Stimulated activated CD8-positive, alpha-beta memory T cell treated with anti-CD3 and anti-CD28 coated beads, Interleukin-4, amount 100 ng/mL, for 48 hours (primary cell): ENCODE measurements around the gene FAM47E.
"Not testable (repeated sequence)": the region's sequence is repeated elsewhere in the genome, so short reads cannot be mapped to it uniquely, and the experiment has no call there.

Experiments used
- DNase-seq: peaks from one replicate; pipeline ENCODE4 v3.0.0-alpha.2; 2020

The FAM47E gene

DNA sequence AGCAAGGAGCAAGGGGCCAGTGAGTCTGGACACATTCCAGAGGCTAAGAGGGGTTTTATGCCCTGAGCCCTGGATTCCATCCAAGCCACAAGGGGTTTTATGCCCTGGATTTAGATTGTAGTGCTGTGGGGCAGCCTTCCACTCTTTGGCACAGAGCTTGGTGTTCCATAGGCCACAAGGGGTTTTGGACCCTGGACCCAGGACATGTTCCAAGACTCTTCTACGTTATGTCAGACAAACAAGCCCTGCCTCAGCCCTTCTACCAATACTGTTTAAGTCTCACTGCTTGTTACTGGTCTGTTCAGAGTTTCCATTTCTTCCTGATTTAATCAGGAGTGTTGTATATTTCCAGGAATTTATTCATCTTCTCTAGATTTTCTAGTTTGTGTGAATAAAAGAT, 25.1 kb upstream of the FAM47E start:
- DNase-seq, result no peak

DNA sequence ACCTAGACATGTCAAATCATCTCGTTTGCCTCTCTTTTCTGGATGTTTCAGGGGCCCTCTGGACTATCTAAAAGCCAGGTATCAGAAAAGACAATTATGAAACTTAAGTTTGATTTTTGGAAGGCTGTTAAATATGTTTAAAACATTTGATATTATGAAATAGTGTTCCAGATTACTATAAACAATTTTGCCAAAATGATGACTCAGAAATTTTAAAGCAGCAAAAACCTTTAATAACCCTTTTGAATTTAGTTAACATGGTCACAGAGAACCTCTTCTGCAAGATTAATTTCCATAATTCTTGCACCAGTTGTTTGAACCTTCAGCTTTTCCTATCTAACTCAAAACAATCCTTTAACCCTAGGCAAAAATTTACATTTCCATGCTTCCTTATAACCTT, 18.8 kb upstream of the FAM47E start:
- no peak for DNase-seq

- no peak for DNase-seq
Observed at GRCh38 chr4:76233083-76233482, 18.4 kb upstream of the FAM47E start.

DNA sequence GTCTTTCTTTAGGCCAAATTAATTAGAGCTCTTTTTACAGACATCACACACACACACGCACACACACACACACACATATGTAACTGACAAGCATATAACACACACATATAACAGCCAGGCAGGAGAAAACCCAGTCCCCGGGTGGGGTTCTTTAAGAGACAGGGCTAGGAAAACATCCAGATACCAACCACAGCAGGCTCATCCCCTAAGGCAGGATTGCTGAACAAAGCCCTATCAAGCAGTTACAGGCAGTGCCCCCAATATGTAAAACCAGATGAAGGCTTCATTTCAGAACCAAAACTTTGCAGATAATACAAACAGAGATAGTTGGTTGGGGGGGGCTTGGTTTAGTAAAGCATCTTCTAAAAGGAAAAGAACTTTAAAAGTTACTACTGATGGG, 18.0 kb upstream of the FAM47E start:
- no peak for DNase-seq

DNA sequence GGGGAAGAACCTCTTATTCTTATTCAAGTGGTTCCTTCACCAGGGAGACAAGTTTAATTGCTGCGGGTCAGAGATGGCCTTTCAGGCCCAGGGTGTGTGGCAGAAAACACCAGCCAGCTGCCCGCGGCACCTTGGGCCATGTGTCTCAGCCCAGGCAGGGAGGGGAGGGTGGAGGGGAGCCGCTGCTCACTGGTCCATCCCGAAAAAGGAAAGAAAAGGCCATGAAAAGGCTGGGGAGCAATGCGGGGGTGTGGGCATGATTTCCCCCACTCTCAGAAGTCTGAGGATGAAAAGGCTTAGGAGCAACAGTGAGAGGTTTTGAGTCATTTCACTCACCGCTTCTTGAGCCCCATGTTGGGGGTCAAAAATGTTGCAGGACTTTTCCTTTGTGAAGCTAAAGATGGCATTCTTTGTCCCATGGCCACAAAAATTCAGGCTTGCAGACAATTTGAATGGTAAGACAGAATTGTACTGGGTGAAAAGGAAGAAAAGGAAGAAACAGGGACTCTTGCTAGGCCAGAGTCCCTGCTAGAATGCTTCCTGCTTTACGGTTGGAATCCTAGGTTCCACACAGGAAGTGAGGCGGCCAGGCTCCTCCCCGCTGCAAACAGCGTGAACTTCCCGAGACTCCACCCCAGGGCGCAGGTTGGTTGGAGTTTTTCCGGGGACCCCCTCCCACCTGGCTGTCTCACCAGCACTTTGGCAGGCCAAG, 17.4 kb upstream of the FAM47E start:
- DNase-seq, result no peak

DNA sequence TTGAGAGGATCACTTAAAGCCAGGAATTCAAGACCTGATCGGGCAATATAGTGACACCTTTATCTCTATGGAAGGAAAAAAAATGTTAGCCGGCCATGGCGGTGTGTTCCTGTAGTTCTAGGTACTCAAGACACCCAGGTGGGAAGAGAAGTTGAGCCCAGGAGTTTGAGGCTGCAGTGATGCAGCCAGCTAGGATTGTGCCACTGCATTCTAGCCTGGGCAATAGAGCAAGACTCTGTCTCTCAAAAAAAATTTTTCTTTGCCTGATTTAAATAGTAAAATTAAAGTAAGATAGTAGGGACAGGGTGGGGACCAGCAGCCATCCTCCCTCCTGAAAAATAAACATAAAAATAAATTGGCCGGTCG, 16.9 kb upstream of the FAM47E start:
- DNase-seq, result no peak

DNA sequence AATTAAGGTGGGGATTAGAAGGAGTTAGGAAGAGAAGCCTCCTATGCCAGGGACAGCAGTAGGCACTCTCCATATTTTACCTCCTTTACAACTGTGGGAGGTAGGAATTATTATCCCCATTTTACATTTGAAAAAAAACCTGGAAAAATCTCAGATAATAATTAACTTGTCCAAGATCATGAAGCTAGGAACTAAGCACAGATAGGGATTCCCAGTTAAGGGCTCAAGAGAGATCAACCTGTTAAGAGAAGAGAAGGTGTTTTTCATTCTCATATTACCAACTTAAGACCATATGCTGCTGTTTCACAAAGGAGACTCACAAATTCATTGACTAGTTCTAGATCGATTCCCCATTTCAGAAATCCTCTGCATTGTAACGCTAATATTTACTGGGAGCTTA, 16.1 kb upstream of the FAM47E start:
- DNase-seq, result no peak

DNA sequence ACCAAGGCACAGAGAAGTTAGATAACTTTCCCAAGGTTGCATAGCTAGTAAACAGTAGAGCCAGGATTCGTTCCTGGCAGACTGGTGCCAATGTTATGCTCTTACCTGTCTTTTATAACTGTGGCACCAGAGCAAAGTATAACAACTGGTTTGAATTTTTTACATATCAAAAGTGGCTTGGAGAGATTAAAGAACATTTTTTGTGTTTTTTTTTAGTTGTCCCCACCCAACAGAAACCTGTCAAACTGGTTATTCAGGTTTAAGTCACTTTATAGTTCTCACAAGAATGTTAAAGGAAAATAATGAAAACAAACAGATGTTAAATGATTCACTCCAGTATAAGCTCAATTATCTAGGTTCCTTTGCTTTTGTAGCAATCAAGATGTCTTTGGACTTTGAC, 15.6 kb upstream of the FAM47E start:
- DNase-seq, result no peak

DNA sequence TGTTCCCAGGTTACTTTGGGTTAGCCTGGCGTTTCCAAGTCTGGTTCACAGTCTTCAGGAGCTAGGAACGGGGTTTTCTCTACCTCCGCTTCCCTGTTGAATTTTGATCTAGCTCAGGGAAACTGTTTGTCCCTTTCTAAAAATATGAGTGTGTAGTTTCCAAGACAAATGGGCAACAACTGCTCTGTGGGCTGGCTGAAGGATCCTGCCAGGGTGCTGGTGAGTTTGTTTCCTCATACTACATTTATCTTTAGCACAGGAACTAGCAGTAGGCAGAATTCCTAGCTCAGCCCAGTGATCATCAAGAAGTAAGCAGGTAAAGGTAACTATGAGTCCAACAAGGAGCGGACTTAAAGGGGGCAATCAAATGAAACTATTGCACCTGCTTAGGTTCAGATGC, 13.3 kb upstream of the FAM47E start:
- no peak for DNase-seq

DNA sequence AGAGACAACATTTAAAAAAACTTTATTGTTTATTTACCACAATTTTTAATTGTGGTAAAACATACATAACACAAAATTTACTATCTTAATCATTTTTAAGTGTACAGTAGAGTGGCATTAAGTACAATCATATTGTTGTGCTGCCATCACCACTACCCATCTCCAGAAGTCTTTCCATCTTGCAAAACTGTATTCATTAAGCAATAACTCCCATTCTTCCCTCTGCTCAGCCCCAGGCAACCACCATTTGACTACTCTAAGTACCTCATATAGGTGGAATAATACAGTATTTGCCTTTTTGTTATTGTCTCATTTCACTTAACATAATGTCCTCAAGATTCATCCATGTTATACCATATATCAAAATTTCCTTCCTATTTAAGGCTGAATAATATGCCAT, 12.8 kb upstream of the FAM47E start:
- no peak for DNase-seq

GRCh38 chr4:76240236-76240635, 11.3 kb upstream of the FAM47E start:
- no peak for DNase-seq

DNA sequence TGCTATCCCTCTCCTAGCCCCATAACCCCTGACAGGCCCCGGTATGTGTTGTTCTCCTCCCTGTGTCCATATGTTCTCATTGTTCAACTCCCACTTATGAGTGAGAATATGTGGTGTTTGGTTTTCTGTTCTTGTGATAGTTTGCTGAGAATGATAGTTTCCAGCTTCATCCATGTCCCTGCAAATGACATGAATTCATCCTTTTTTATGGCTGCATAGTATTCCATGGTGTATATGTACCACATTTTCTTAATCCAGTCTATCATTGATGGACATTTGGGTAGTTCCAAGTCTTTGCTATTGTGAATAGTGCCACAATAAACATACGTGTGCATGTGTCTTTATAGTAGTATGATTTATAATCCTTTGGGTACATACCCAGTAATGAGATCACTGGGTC, 7.6 kb upstream of the FAM47E start:
- DNase-seq, result not testable (repeated sequence)

GRCh38 chr4:76246025-76246424, 5.5 kb upstream of the FAM47E start:
- DNase-seq, result no peak

GRCh38 chr4:76246852-76247251, 4.7 kb upstream of the FAM47E start:
- no peak for DNase-seq

- no peak for DNase-seq
Observed at GRCh38 chr4:76250962-76251361, 559 bp upstream of the FAM47E start.

GRCh38 chr4:76252271-76252653, 741 bp downstream of the FAM47E start:
- DNase-seq, result no peak

GRCh38 chr4:76253511-76253910, 2.0 kb downstream of the FAM47E start:
- no peak for DNase-seq

GRCh38 chr4:76256032-76256431, 4.5 kb downstream of the FAM47E start:
- no peak for DNase-seq

DNA sequence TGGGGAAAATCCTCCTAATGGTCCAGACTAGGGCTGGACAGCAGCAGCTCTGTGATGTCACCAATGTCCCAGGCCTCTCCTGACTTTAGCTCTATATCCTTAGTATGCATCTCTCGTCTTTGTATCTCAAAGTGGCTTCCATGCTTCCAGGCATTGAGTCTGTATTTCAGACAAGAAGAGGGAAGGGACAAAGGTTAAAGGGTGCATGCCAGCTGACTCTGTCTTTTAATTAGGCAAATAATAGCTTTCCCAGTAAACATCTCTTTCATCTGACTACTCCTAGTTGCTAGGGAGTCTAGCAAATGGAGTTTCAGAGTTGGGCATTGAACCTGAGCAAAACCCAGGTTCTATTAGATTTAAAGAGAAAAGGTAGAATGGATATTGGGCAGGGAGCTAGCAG, 5.4 kb downstream of the FAM47E start:
- DNase-seq, result no peak

- DNase-seq, result no peak
Observed at GRCh38 chr4:76257824-76258223, 6.3 kb downstream of the FAM47E start.

- no peak for DNase-seq
Observed at GRCh38 chr4:76260571-76260970, 9.1 kb downstream of the FAM47E start.

DNA sequence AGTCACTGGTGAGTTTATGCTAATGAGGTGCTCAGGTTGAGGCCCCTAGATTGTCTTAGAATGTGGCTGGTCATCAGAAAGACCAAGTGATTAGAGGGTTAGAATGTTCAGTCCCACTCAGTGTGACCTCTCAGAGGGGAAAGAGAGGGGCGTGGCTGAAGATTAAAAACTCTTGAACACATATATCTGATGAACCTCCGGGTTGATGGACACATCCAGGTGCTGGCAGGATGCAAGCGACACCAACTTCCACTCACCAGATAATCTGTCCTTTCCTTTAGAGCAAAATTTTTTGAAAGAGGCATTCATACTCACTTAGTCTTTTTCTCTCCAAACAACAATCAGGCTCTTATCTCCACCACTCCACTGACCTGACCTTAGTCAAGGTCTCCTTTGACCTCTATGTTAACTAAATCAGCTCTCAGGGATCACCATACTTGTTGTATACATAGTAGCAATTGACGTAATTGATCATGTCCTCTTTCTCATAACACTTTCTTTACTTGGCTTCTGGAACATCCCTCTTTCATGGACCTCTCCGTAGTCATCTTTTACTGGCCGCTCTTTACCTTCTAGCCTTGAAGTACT, 14.2 kb downstream of the FAM47E start:
- no peak for DNase-seq

DNA sequence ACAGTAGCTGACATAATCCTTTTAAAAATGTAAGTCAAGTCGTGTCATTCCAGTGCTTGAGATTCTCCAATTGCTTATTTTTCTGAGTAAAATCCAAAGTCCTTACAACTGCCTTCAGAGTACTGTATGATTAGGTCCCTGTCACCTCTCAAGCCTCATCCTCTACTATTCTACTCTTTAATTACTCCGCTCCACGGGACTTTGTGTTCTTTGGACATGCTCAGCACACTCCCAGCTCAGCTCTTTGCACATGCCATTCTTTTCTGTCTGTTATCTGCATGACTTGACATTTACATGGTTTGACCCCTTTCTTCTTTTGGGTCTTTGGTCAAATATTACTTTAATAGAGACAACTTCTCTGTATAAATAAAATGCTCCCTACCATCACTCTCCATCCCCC, 15.1 kb downstream of the FAM47E start:
- DNase-seq, result no peak

GRCh38 chr4:76267811-76268210, 16.3 kb downstream of the FAM47E start:
- DNase-seq, result no peak
